ENCODE results near the gene C14orf132. TPM values are rescaled to one million over a fixed set of nuclear protein-coding genes. Genes with fewer than 3 reads are reported as not detected.

The C14orf132 gene
- total and polyA plus RNA-seq, 2 of the 4 experiments (the other 2 are of a cell fraction) = 6.3 to 13.5 TPM

- ChIA-PET CTCF (no interaction called here), POLR2A (ENCODE audit: unreplicated experiment) (interaction anchor here (0.6 kb wide), 1 partner anchor 43 kb away, joined by 3 read pairs; no protein-coding TSS in a partner anchor)
- Histone ChIP-seq H2BK15ac (ENCODE audit: low read depth, low read length) (no peak overlapping the region), H3K18ac (ENCODE audit: low read depth, low read length) (no peak overlapping the region), H3K9me3 (ENCODE audit: control insufficient read depth, insufficient read depth, low read length) (no peaks in the 10 kb centered on the region), H2BK5ac (ENCODE audit: low read depth, low read length, poor library complexity, severe bottlenecking) (no peak overlapping the region), H3K27me3 (ENCODE audit: control insufficient read depth, insufficient read depth, low read length) (no peaks in the 10 kb centered on the region), H3K79me1 (ENCODE audit: low read depth in 1 of 2, low read length in 2 of 2) (peaks cover 17 to 52% of the 10 kb centered on the region in 2 experiments; a peak in 3 of 4 replicates), H2BK120ac (ENCODE audit: low read depth, low read length) (no peak overlapping the region), H3K9me1 (ENCODE audit: insufficient read depth, low read length) (peaks cover 8% of the 10 kb centered on the region), H3K4ac (ENCODE audit: low read depth, low read length) (no peak overlapping the region), H3K4me1 (ENCODE audit: control insufficient read depth, insufficient read depth, low read length) (peaks cover 7% of the 10 kb centered on the region), H3K56ac (ENCODE audit: extremely low read depth, insufficient read depth, low read length) (no peak overlapping the region), H2AFZ (replicated peaks; ENCODE audit: low read length, poor library complexity) (no peak overlapping the region), H3K4me3 (ENCODE audit: insufficient read depth, low read depth, low read length) (no peak overlapping the region), H3K4me2 (ENCODE audit: low read depth, low read length) (no peak overlapping the region), H3K27ac (ENCODE audit: insufficient read depth, low read length) (no peak overlapping the region), H2BK20ac (ENCODE audit: low read depth, low read length) (no peak overlapping the region), H3K14ac (replicated peaks; ENCODE audit: low read depth, low read length) (no peak overlapping the region), H2AK5ac (ENCODE audit: low read depth, low read length) (no peak overlapping the region), H3K23ac (ENCODE audit: low read depth, low read length) (no peak overlapping the region), H3K36me3 (ENCODE audit: control insufficient read depth, insufficient read depth, low read length) (peaks cover 21% of the 10 kb centered on the region), H4K8ac (ENCODE audit: low read depth in 2 of 2, low read length in 2 of 2) (no peak overlapping the region), H4K5ac (ENCODE audit: low read depth, low read length) (no peak overlapping the region), H3K9ac (ENCODE audit: low read depth, low read length) (no peak overlapping the region), H2AK9ac (replicated peaks; ENCODE audit: low read depth, low read length, poor library complexity) (no peak overlapping the region), H4K91ac (ENCODE audit: insufficient read depth, low read depth, low read length) (no peak overlapping the region), H4K20me1 (ENCODE audit: insufficient read depth, low read length) (0 out of 2 replicates have a peak, but pooled peaks cover 6% of the 10 kb centered on the region)
- in situ Hi-C loops (cut with MboI; ENCODE audit: low sequenced_read_pairs) (no loop called here), dilution Hi-C loops (cut with HindIII; ENCODE audit: low sequenced_read_pairs, unreplicated experiment) (no loop called here), intact Hi-C loops (cut with micrococcal nuclease) (no loop called here)
- WGBS, 2 experiments (ENCODE audit: extremely low coverage in 2 of 2, insufficient read length in 1 of 2) = 95% methylated on average over 4 of the region's 11 CpGs; no CpG with 5 or more reads in 1 of the 2 experiments
- no TSS peak for BruUV-seq (replicated peaks)
- TF ChIP-seq CEBPB (IDR thresholded peaks at IDR 0.05; ENCODE audit: low read depth, low read length) (peak; percentile 89), MAFK (IDR thresholded peaks at IDR 0.05; ENCODE audit: low read depth, low read length) (peak; percentile 39; the same call in 1 of the 2 replicates), RAD21 (IDR thresholded peaks at IDR 0.05; ENCODE audit: low read length) (no peak)
- TF ChIP-seq, protein P1, sequence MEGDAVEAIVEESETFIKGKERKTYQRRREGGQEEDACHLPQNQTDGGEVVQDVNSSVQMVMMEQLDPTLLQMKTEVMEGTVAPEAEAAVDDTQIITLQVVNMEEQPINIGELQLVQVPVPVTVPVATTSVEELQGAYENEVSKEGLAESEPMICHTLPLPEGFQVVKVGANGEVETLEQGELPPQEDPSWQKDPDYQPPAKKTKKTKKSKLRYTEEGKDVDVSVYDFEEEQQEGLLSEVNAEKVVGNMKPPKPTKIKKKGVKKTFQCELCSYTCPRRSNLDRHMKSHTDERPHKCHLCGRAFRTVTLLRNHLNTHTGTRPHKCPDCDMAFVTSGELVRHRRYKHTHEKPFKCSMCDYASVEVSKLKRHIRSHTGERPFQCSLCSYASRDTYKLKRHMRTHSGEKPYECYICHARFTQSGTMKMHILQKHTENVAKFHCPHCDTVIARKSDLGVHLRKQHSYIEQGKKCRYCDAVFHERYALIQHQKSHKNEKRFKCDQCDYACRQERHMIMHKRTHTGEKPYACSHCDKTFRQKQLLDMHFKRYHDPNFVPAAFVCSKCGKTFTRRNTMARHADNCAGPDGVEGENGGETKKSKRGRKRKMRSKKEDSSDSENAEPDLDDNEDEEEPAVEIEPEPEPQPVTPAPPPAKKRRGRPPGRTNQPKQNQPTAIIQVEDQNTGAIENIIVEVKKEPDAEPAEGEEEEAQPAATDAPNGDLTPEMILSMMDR (conservative IDR thresholded peaks at IDR 0.05; ENCODE audit: low read depth, low read length) = no peak
- no peak for ATAC-seq (ENCODE audit: low read depth)
- no peak for DNase-seq
Observed at GRCh38 chr14:96082420-96083300, 43.5 kb downstream of the C14orf132 start.
